GM13976 (cell line): ENCODE results near the gene LMNB1.
A peak's percentile ranks its signal among the peaks of the same experiment; 100 is the strongest.

Source experiments
- DNase-seq: peaks from one replicate; pipeline ENCODE4 v3.0.0; 2012; ENCODE audit warnings: low spot score
- in situ Hi-C: fragments of 300-500 bp; cut with MboI; formaldehyde crosslinking; loops from one replicate; pipeline ENCODE4 v1.12.0; 2022; ENCODE audit warnings: low sequenced_read_pairs, mixed read lengths, inconsistent platforms; ENCODE audit not compliant: unreplicated experiment
- TF ChIP-seq, protein P1 (sequence below): IDR thresholded peaks from 2 replicates; pipeline ENCODE4 v1.5.1; 2012; ENCODE audit warnings: borderline replicate concordance, mild to moderate bottlenecking; ENCODE audit not compliant: insufficient read depth; ENCODE audit errors: extremely low read depth, missing control alignments, control extremely low read depth

Gene LMNB1

DNA sequence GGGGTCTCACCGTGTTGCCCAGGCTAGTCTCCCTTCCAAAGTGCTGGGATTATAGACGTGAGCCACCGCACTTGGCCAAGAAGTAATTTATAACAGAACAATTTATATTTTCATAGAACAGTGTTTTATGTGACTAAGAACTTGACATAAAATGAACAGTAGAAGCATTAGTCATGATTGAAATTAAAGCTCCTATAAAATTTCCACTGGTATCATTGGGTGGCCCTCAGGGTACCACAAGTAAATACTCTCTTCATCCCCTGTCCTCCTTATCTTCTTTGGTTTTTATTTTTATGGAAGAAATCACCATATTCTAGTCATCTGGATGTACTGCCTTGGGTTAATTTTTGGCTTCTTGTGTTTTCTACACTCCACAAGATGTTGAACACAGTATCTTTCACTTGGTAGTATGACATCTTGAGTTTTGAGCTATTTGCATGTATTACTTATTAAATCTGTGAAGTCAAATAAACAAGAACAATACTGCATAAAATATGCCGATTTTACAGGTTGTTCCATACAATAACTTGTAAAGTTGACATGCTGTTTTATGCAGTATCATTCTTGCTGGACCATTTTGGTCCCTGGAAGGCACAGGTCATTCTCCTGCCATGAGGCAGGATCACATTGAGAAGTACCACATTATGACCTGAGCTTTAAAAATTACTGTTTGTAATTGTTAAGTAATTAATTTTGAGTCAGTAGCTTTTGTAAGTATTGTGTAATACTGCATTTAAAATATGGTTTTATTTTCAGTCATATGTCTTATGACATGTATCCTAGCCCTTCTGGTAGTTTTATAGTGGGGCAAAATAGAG is 24.4 kb downstream of the LMNB1 start:
- TF ChIP-seq, protein P1, sequence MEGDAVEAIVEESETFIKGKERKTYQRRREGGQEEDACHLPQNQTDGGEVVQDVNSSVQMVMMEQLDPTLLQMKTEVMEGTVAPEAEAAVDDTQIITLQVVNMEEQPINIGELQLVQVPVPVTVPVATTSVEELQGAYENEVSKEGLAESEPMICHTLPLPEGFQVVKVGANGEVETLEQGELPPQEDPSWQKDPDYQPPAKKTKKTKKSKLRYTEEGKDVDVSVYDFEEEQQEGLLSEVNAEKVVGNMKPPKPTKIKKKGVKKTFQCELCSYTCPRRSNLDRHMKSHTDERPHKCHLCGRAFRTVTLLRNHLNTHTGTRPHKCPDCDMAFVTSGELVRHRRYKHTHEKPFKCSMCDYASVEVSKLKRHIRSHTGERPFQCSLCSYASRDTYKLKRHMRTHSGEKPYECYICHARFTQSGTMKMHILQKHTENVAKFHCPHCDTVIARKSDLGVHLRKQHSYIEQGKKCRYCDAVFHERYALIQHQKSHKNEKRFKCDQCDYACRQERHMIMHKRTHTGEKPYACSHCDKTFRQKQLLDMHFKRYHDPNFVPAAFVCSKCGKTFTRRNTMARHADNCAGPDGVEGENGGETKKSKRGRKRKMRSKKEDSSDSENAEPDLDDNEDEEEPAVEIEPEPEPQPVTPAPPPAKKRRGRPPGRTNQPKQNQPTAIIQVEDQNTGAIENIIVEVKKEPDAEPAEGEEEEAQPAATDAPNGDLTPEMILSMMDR: no peak
- DNase-seq: no peak
- in situ Hi-C loops: loop anchor here (25.0 kb wide), 1 partner anchor 464 kb away; no protein-coding TSS in a partner anchor

DNA sequence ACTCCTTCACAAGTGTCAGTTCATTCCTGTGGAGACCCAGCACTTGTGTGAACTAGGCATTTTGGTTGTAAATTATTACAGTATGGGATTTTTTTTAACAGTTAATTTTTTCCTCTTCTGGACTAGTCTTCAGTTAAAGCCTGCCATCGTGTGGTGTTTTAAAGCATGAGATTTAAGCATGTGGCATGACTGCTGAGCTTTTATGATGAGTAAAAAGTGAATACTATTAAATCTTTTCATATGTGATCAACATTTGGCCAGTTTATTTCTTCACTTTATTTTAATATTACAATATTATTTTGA is 25.0 kb downstream of the LMNB1 start:
- in situ Hi-C loops: loop anchor here (25.0 kb wide), 1 partner anchor 465 kb away; no protein-coding TSS in a partner anchor
- DNase-seq: peak; percentile 33
- TF ChIP-seq, protein P1: peak; percentile 61

- DNase-seq: no peak
- in situ Hi-C loops: loop anchor here (25.0 kb wide), 1 partner anchor 468 kb away; no protein-coding TSS in a partner anchor
- TF ChIP-seq, protein P1: no peak
These were observed 28.1 kb downstream of the LMNB1 start for GRCh38 chr5:126805063-126805462.

- DNase-seq: peak; percentile 38
- TF ChIP-seq, protein P1: peak; percentile 13
- in situ Hi-C loops: loop anchor here (25.0 kb wide), 1 partner anchor 471 kb away; no protein-coding TSS in a partner anchor
These were observed 31.6 kb downstream of the LMNB1 start for GRCh38 chr5:126808521-126808988.

DNA sequence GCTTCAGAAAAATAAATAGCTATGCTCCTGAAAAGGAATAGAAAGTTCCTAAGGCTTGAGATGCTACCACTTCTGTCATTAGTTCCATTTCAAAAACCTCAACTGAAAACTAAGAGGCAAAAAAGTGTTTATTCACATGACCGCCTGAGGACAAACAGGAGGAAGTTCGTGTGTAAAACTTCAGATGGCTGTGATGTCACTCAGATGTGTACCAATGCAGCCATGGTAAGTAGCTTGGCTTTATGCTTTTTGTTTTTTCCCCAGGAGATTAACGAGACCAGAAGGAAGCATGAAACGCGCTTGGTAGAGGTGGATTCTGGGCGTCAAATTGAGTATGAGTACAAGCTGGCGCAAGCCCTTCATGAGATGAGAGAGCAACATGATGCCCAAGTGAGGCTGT is 33.0 kb downstream of the LMNB1 start:
- in situ Hi-C loops: loop anchor here (25.0 kb wide), 1 partner anchor 473 kb away; no protein-coding TSS in a partner anchor
- TF ChIP-seq, protein P1: no peak
- no peak for DNase-seq

- DNase-seq: no peak
- in situ Hi-C loops: loop anchor here (25.0 kb wide), 1 partner anchor 473 kb away; no protein-coding TSS in a partner anchor
- TF ChIP-seq, protein P1: no peak
These were observed 33.9 kb downstream of the LMNB1 start for GRCh38 chr5:126810596-126811380.
